DND-41 (cell line): Measurements from ENCODE around the gene PTER.

ENCODE experiments used
- EZH2 ChIP-seq: IDR thresholded peaks from 3 replicates; pipeline ENCODE4 v1.6.1; 2012; ENCODE audit warnings: borderline replicate concordance, low read depth, mild to moderate bottlenecking, moderate library complexity, low read length, inconsistent platforms; ENCODE audit not compliant: severe bottlenecking
- TF ChIP-seq, protein P1 (sequence below): IDR thresholded peaks from 2 replicates; pipeline ENCODE4 v1.5.1; 2012; ENCODE audit warnings: borderline replicate concordance, low read length, moderate library complexity, mild to moderate bottlenecking; ENCODE audit not compliant: poor library complexity, severe bottlenecking; ENCODE audit errors: extremely low read depth

DNA sequence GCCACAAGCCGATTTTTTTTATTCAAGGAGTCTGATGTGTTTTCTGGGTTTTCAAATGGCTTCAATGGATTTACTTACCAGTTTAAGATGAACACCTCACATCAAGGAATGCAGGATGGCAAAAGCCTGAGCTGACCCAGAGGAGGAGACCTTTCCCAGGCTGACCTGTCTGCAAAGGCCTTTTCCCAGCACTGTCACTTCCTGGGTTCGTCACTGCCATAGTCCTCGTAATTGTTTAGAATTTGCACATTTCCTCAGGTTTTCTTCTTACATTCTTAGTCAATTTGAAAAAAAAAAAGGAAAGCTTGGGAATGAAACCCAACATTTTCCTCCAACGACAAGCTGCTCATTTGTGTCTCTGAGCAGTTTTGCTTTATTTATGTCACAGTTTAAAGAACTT is 42.0 kb downstream of the PTER start:
- TF ChIP-seq, protein P1, sequence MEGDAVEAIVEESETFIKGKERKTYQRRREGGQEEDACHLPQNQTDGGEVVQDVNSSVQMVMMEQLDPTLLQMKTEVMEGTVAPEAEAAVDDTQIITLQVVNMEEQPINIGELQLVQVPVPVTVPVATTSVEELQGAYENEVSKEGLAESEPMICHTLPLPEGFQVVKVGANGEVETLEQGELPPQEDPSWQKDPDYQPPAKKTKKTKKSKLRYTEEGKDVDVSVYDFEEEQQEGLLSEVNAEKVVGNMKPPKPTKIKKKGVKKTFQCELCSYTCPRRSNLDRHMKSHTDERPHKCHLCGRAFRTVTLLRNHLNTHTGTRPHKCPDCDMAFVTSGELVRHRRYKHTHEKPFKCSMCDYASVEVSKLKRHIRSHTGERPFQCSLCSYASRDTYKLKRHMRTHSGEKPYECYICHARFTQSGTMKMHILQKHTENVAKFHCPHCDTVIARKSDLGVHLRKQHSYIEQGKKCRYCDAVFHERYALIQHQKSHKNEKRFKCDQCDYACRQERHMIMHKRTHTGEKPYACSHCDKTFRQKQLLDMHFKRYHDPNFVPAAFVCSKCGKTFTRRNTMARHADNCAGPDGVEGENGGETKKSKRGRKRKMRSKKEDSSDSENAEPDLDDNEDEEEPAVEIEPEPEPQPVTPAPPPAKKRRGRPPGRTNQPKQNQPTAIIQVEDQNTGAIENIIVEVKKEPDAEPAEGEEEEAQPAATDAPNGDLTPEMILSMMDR: no peak
- TF ChIP-seq EZH2: no peak
